Fibroblast of skin of back (primary cell): ENCODE measurements around the gene CPN2.
A peak's percentile ranks its signal among the peaks of the same experiment; 100 is the strongest.

Experiments
- DNase-seq: peaks from one replicate; pipeline ENCODE4 v3.0.0-alpha.2; 2013

The CPN2 gene

GRCh38 chr3:194381460-194381875 is 30.3 kb upstream of the CPN2 start:
- DNase-seq, result no peak

GRCh38 chr3:194380326-194380725 is 29.2 kb upstream of the CPN2 start:
- no peak for DNase-seq

GRCh38 chr3:194379651-194380050 is 28.5 kb upstream of the CPN2 start:
- DNase-seq, result no peak

GRCh38 chr3:194379231-194379630 is 28.1 kb upstream of the CPN2 start:
- no peak for DNase-seq

GRCh38 chr3:194377708-194378107 is 26.6 kb upstream of the CPN2 start:
- DNase-seq, result no peak

GRCh38 chr3:194376241-194376560 is 25.1 kb upstream of the CPN2 start:
- DNase-seq, result no peak

GRCh38 chr3:194375473-194376240 is 24.5 kb upstream of the CPN2 start:
- no peak for DNase-seq

GRCh38 chr3:194374935-194375334 is 23.8 kb upstream of the CPN2 start:
- DNase-seq, result no peak

GRCh38 chr3:194373899-194374298 is 22.8 kb upstream of the CPN2 start:
- no peak for DNase-seq

- no peak for DNase-seq
Measured at GRCh38 chr3:194373028-194373427, 21.9 kb upstream of the CPN2 start.

GRCh38 chr3:194370753-194371152 is 19.6 kb upstream of the CPN2 start:
- DNase-seq, result no peak

GRCh38 chr3:194369522-194370279 is 18.6 kb upstream of the CPN2 start, which contains the start of gene LRRC15:
TSS of gene LRRC15 (minus strand) at chr3:194369743. CDS start at chr3:194361043, 8,700 bp downstream.
- peak; percentile 71 for DNase-seq

- DNase-seq, result no peak
Measured at GRCh38 chr3:194368918-194369317, 17.8 kb upstream of the CPN2 start.

- DNase-seq, result peak; percentile 59
Measured at GRCh38 chr3:194367992-194368841, 17.1 kb upstream of the CPN2 start.

- DNase-seq, result no peak
Measured at GRCh38 chr3:194365978-194366490, 14.9 kb upstream of the CPN2 start.

- no peak for DNase-seq
Measured at GRCh38 chr3:194365526-194365925, 14.4 kb upstream of the CPN2 start.

GRCh38 chr3:194364652-194365434 is 13.7 kb upstream of the CPN2 start:
- DNase-seq, result peak; percentile 69

GRCh38 chr3:194364314-194364651 is 13.2 kb upstream of the CPN2 start:
- no peak for DNase-seq

GRCh38 chr3:194360568-194360967 is 9.4 kb upstream of the CPN2 start:
- no peak for DNase-seq

- DNase-seq, result no peak
Measured at GRCh38 chr3:194357681-194358080, 6.6 kb upstream of the CPN2 start.

GRCh38 chr3:194355379-194355778 is 4.3 kb upstream of the CPN2 start:
- no peak for DNase-seq

- no peak for DNase-seq
Measured at GRCh38 chr3:194354315-194354714, 3.2 kb upstream of the CPN2 start.
